ENCODE data around the gene MYT1. TPM values are rescaled to one million over a fixed set of nuclear protein-coding genes. Genes with fewer than 3 reads are reported as not detected.

The MYT1 gene
- polyA plus RNA-seq, 3 donors, result not detected

DNA sequence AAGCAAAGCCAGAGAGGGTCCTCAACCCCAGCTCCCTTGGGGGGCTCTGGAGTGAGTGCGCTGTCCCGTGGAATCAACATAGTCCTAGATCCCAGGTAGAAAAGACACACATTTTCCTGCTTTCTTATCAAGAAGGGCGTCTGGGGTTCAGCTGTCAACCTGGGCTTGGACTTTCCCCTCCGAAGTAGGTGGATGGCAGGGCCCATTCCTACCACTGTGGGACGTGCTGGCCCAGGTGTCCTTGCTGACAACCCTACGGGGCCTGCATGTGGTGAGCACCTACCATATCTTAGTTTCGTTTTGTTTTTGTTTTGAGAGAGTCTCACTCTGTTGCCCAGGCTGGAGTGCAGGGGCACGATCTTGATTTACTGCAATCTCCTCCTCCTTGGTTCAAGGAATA is 42.4 kb downstream of the MYT1 start:
- no peaks in the 10 kb centered on the region for H4K20me1 ChIP-seq (ENCODE audit: insufficient read depth, low read length)
- no peak overlapping the region for H3K4me2 ChIP-seq (replicated peaks; ENCODE audit: extremely low read depth, low read length, poor library complexity, severe bottlenecking)
- 96% methylated on average over 5 of the region's 8 CpGs for WGBS (ENCODE audit: insufficient coverage)
- no peak overlapping the region for H2AFZ ChIP-seq (ENCODE audit: insufficient read depth, low read depth, low read length, poor library complexity, severe bottlenecking)
- H3K36me3 ChIP-seq (replicated peaks in 1 of 2; ENCODE audit: control insufficient read depth in 1 of 2, insufficient read depth in 2 of 2, low read length in 2 of 2), result no peaks in the 10 kb centered on the region
- no peak overlapping the region for H3K27ac ChIP-seq (ENCODE audit: low read depth in 1 of 2, low read length in 2 of 2)
- no peak overlapping the region for H3K9ac ChIP-seq (ENCODE audit: insufficient read depth, low read length, poor library complexity, severe bottlenecking)
- no peak for DNase-seq
- no peaks in the 10 kb centered on the region for H3K27me3 ChIP-seq (ENCODE audit: control insufficient read depth in 2 of 2, insufficient read depth in 2 of 2, low read length in 2 of 2)
- Mint-ChIP-seq H3K27ac (peak overlapping the region in 1 of 7 donors; percentile 19), H3K9me3 (peaks cover 0 to 5% (median 0%) of the 10 kb centered on the region in 7 donors), H3K4me1 (no peaks in the 10 kb centered on the region), H3K4me3 (no peak overlapping the region), H3K27me3 (ENCODE audit: low read depth in 3 of 3) (peaks cover 0 to 11% (median 3%) of the 10 kb centered on the region in 3 donors), H3K36me3 (no peaks in the 10 kb centered on the region)
- no peaks in the 10 kb centered on the region for H3K79me2 ChIP-seq (ENCODE audit: insufficient read depth, low read length)
- intact Hi-C loops (cut with micrococcal nuclease), result no loop called here
- H3K4me1 ChIP-seq (ENCODE audit: control insufficient read depth in 1 of 2, insufficient read depth in 2 of 2, low read length in 2 of 2), result no peaks in the 10 kb centered on the region
- no peak overlapping the region for H3K4me3 ChIP-seq (replicated peaks in 1 of 3; ENCODE audit: low read depth in 2 of 3, low read length in 3 of 3)
- no peak for TF ChIP-seq CTCF (IDR thresholded peaks at IDR 0.05)
- peaks cover 0 to 4% of the 10 kb centered on the region in 2 donors for H3K9me3 ChIP-seq (replicated peaks in 1 of 2; ENCODE audit: control insufficient read depth in 1 of 2, insufficient read depth in 1 of 2, low read length in 2 of 2)

GRCh38 chr20:64207641-64208590 is 43.7 kb downstream of the MYT1 start:
- H3K27me3 ChIP-seq (ENCODE audit: control insufficient read depth in 2 of 2, insufficient read depth in 2 of 2, low read length in 2 of 2), result no peaks in the 10 kb centered on the region
- no peak overlapping the region for H3K4me2 ChIP-seq (replicated peaks; ENCODE audit: extremely low read depth, low read length, poor library complexity, severe bottlenecking)
- H3K9me3 Mint-ChIP-seq, result peaks cover 0 to 2% (median 0%) of the 10 kb centered on the region in 7 donors
- peak overlapping the region in 1 of 7 donors; percentile 6 for H3K27ac Mint-ChIP-seq
- H3K4me3 Mint-ChIP-seq, result no peak overlapping the region
- H3K27me3 Mint-ChIP-seq (ENCODE audit: low read depth in 3 of 3), result peaks cover 0 to 9% (median 3%) of the 10 kb centered on the region in 3 donors
- H3K36me3 Mint-ChIP-seq, result no peaks in the 10 kb centered on the region
- WGBS (ENCODE audit: insufficient coverage), result 96% methylated on average over 23 of the region's 25 CpGs
- no peak for DNase-seq
- H3K36me3 ChIP-seq (replicated peaks in 1 of 2; ENCODE audit: control insufficient read depth in 1 of 2, insufficient read depth in 2 of 2, low read length in 2 of 2), result no peaks in the 10 kb centered on the region
- H3K4me1 Mint-ChIP-seq, result no peaks in the 10 kb centered on the region
- H3K27ac ChIP-seq (ENCODE audit: low read depth in 1 of 2, low read length in 2 of 2), result no peak overlapping the region
- no peak overlapping the region for H2AFZ ChIP-seq (ENCODE audit: insufficient read depth, low read depth, low read length, poor library complexity, severe bottlenecking)
- no peaks in the 10 kb centered on the region for H3K4me1 ChIP-seq (ENCODE audit: control insufficient read depth in 1 of 2, insufficient read depth in 2 of 2, low read length in 2 of 2)
- no peaks in the 10 kb centered on the region for H3K79me2 ChIP-seq (ENCODE audit: insufficient read depth, low read length)
- H3K4me3 ChIP-seq (replicated peaks in 1 of 3; ENCODE audit: low read depth in 2 of 3, low read length in 3 of 3), result no peak overlapping the region
- H3K9me3 ChIP-seq (replicated peaks in 1 of 2; ENCODE audit: control insufficient read depth in 1 of 2, insufficient read depth in 1 of 2, low read length in 2 of 2), result no peaks in the 10 kb centered on the region
- no peak overlapping the region for H3K9ac ChIP-seq (ENCODE audit: insufficient read depth, low read length, poor library complexity, severe bottlenecking)
- no peak for TF ChIP-seq CTCF (IDR thresholded peaks at IDR 0.05)
- intact Hi-C loops (cut with micrococcal nuclease), result no loop called here
- H4K20me1 ChIP-seq (ENCODE audit: insufficient read depth, low read length), result no peaks in the 10 kb centered on the region

Data from CD14-positive monocyte (primary cell).